Measurements from ENCODE around the gene RAB27B.

The RAB27B gene

DNA sequence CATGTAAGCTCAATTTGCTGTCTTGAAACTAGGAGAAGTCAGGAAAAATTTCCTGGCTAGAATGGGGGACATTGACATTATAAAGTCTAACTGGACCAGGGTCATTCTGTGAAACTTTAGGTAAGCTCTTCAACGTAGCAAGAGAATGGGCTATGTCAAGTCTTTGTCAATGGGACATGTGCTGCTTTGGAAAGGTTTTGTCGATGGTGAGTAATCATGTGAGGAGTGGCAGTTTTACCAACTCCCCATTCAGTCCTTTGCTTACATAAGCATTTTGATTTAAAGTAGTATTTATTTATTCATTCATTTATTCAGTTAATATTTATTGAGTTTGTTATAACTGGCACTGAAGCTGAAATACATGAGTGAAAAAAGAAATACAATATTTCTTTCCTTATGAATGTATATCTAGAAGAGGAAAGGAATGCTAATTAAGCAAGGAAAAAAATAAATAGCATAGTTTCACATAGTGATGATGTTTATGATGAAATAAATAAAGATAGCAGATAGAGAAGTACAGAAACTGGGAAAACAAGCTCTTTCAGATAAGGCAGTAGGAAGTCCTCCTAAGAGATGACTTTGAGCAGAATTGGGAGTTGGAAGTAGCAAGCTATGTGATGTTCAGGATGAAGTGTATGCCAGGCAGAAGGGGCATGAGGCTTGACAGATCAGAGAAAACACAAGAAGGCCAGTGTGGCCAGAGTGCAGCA, 25.4 kb upstream of the RAB27B start:
- Histone ChIP-seq H3K27ac (ENCODE audit: low read length) (no peak overlapping the region), H3K4me2 (ENCODE audit: insufficient read depth, low read length) (no peak overlapping the region), H3K27me3 (ENCODE audit: insufficient read depth, low read length, poor library complexity) (no peaks in the 10 kb centered on the region)

DNA sequence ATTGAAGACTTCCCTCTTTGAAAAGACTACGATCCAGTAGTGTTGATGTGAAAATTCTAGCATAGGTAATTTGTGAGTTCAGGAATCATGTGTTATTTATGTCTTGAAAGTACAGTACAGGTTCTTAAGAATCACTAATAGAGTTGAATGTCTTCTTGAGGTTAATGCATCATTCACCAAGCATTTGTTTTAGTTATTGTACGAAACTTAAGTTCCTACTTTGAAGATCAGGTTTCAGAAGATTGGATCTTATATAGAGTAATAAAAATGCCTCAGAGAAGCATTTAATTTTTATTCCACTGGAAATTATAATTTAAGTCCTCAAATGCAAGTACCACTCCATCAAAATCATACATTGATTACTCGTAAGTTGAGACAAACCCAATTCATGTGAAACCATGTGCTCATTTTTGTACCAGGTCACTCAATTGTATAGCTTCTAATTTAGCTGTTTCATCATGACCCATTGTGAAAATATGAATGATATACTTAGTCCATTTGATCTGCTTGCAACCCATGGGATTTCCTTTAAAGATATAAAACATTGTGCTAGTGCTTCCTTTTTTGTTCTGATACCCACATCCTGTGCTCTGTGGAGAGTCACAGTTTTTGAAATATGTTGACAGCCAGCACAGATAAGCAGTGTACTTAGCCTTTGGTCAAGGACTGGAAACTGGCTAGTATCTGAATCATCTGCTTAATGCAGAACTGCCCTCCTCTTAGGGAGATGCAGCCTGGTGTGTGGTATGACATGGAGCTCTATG, 22.5 kb upstream of the RAB27B start:
- H3K36me3 ChIP-seq (ENCODE audit: insufficient read depth, low read length): no peaks in the 10 kb centered on the region
- no peak overlapping the region for H3K4me3 ChIP-seq (ENCODE audit: low read depth in 1 of 2, low read length in 2 of 2)
- no peak overlapping the region for H3K9ac ChIP-seq (ENCODE audit: low read depth, low read length)
- peak overlapping the region; percentile 33; the same call in 1 of the 2 replicates for H3K27ac ChIP-seq (ENCODE audit: low read length)
- H3K9me3 ChIP-seq (ENCODE audit: insufficient read depth, low read length, severe bottlenecking): no peaks in the 10 kb centered on the region
- H2AFZ ChIP-seq (ENCODE audit: low read depth, low read length): no peak overlapping the region
- H3K4me1 ChIP-seq (ENCODE audit: insufficient read depth, low read length): peaks cover 14% of the 10 kb centered on the region
- H3K4me2 ChIP-seq (ENCODE audit: insufficient read depth, low read length): peak overlapping the region; percentile 4; the same call in 1 of the 2 replicates
- peak; percentile 92 for ATAC-seq (ENCODE audit: insufficient read depth, low read depth)
- peak; percentile 6 for DNase-seq
- no peak for TF ChIP-seq EZH2 (IDR thresholded peaks at IDR 0.05; ENCODE audit: borderline replicate concordance, low read depth, low read length, severe bottlenecking)
- TF ChIP-seq, protein P1, sequence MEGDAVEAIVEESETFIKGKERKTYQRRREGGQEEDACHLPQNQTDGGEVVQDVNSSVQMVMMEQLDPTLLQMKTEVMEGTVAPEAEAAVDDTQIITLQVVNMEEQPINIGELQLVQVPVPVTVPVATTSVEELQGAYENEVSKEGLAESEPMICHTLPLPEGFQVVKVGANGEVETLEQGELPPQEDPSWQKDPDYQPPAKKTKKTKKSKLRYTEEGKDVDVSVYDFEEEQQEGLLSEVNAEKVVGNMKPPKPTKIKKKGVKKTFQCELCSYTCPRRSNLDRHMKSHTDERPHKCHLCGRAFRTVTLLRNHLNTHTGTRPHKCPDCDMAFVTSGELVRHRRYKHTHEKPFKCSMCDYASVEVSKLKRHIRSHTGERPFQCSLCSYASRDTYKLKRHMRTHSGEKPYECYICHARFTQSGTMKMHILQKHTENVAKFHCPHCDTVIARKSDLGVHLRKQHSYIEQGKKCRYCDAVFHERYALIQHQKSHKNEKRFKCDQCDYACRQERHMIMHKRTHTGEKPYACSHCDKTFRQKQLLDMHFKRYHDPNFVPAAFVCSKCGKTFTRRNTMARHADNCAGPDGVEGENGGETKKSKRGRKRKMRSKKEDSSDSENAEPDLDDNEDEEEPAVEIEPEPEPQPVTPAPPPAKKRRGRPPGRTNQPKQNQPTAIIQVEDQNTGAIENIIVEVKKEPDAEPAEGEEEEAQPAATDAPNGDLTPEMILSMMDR (IDR thresholded peaks at IDR 0.05; ENCODE audit: borderline replicate concordance, extremely low read depth, low read length, poor library complexity, severe bottlenecking): no peak
- H3K27me3 ChIP-seq (ENCODE audit: insufficient read depth, low read length, poor library complexity): no peaks in the 10 kb centered on the region
- no peaks in the 10 kb centered on the region for H4K20me1 ChIP-seq (ENCODE audit: insufficient read depth, low read length)
- H3K79me2 ChIP-seq (ENCODE audit: insufficient read depth, low read length): no peaks in the 10 kb centered on the region

More for the DNA sequence above, 25.4 kb upstream of the RAB27B start:
- Histone ChIP-seq H3K4me1 (ENCODE audit: insufficient read depth, low read length) (peaks cover 14% of the 10 kb centered on the region), H3K9ac (ENCODE audit: low read depth, low read length) (no peak overlapping the region), H4K20me1 (ENCODE audit: insufficient read depth, low read length) (no peaks in the 10 kb centered on the region), H3K36me3 (ENCODE audit: insufficient read depth, low read length) (no peaks in the 10 kb centered on the region), H2AFZ (ENCODE audit: low read depth, low read length) (no peak overlapping the region), H3K9me3 (ENCODE audit: insufficient read depth, low read length, severe bottlenecking) (no peaks in the 10 kb centered on the region), H3K4me3 (ENCODE audit: low read depth in 1 of 2, low read length in 2 of 2) (no peak overlapping the region), H3K79me2 (ENCODE audit: insufficient read depth, low read length) (no peaks in the 10 kb centered on the region)
- DNase-seq: no peak
- no peak for ATAC-seq (ENCODE audit: insufficient read depth, low read depth)
- TF ChIP-seq, protein P1 (IDR thresholded peaks at IDR 0.05; ENCODE audit: borderline replicate concordance, extremely low read depth, low read length, poor library complexity, severe bottlenecking): no peak
- TF ChIP-seq EZH2 (IDR thresholded peaks at IDR 0.05; ENCODE audit: borderline replicate concordance, low read depth, low read length, severe bottlenecking): no peak

DNA sequence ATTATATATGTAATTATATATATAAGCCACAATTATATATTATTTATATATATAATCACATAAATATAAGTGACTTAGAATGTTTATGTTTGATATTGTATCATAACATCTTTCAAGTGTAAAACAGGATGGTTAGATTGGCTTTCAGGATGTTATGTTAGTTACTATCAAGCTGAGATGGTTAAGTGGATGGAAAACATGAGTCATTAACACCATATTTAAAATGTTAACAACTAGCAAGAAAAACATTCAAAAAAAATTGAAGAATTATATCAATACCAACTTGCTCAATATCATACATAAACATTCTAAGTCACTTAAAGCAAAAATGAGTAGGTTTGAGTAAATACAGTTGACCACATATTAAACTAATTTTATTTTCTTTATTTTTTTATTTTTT, 21.8 kb upstream of the RAB27B start:
- ATAC-seq (ENCODE audit: insufficient read depth, low read depth): no peak
- Histone ChIP-seq H3K27ac (ENCODE audit: low read length) (no peak overlapping the region), H3K4me1 (ENCODE audit: insufficient read depth, low read length) (peaks cover 14% of the 10 kb centered on the region), H3K79me2 (ENCODE audit: insufficient read depth, low read length) (no peaks in the 10 kb centered on the region), H3K36me3 (ENCODE audit: insufficient read depth, low read length) (no peaks in the 10 kb centered on the region), H3K4me2 (ENCODE audit: insufficient read depth, low read length) (no peak overlapping the region), H3K9me3 (ENCODE audit: insufficient read depth, low read length, severe bottlenecking) (no peaks in the 10 kb centered on the region), H4K20me1 (ENCODE audit: insufficient read depth, low read length) (no peaks in the 10 kb centered on the region), H2AFZ (ENCODE audit: low read depth, low read length) (no peak overlapping the region), H3K27me3 (ENCODE audit: insufficient read depth, low read length, poor library complexity) (no peaks in the 10 kb centered on the region), H3K9ac (ENCODE audit: low read depth, low read length) (no peak overlapping the region), H3K4me3 (ENCODE audit: low read depth in 1 of 2, low read length in 2 of 2) (no peak overlapping the region)
- TF ChIP-seq, protein P1 (IDR thresholded peaks at IDR 0.05; ENCODE audit: borderline replicate concordance, extremely low read depth, low read length, poor library complexity, severe bottlenecking): no peak
- TF ChIP-seq EZH2 (IDR thresholded peaks at IDR 0.05; ENCODE audit: borderline replicate concordance, low read depth, low read length, severe bottlenecking): no peak
- no peak for DNase-seq
